Adipocyte (in vitro differentiated cells): ENCODE measurements around the gene CDHR5.

Experiments used
- DNase-seq: peaks from one replicate; pipeline ENCODE4 v3.0.0-alpha.2; 2015; ENCODE audit warnings: low read depth
- H3K27me3 ChIP-seq: replicated peaks from 2 replicates; pipeline ENCODE4 v1.7.0; 2013; ENCODE audit warnings: mild to moderate bottlenecking, low read length, moderate library complexity; ENCODE audit not compliant: control insufficient read depth, insufficient read depth
- H3K36me3 ChIP-seq: 2 replicates; pipeline ENCODE4 v1.7.0; 2013; ENCODE audit warnings: low read length, mild to moderate bottlenecking, moderate library complexity; ENCODE audit not compliant: control insufficient read depth, insufficient read depth, severe bottlenecking
- H3K4me1 ChIP-seq: 2 replicates; pipeline ENCODE4 v1.7.0; 2013; ENCODE audit warnings: mild to moderate bottlenecking, low read length, moderate library complexity; ENCODE audit not compliant: control insufficient read depth, insufficient read depth
- H3K4me3 ChIP-seq: 2 replicates; pipeline ENCODE4 v1.7.0; 2013; ENCODE audit warnings: mild to moderate bottlenecking, low read length, moderate library complexity
- H3K9ac ChIP-seq: 2 replicates; pipeline ENCODE4 v1.7.0; 2013; ENCODE audit warnings: mild to moderate bottlenecking, low read length, moderate library complexity
- H3K9me3 ChIP-seq: 2 replicates; pipeline ENCODE4 v1.7.0; 2013; ENCODE audit warnings: mild to moderate bottlenecking, low read length, moderate library complexity; ENCODE audit not compliant: control insufficient read depth

Gene CDHR5

GRCh38 chr11:624705-625635, at the start of gene CDHR5:
Gene CDHR5, minus strand, starts transcription at chr11:624955. Its CDS starts 53 bp downstream, at chr11:624902.
- H3K27me3 ChIP-seq = peaks cover 5% of the 10 kb centered on the region
- DNase-seq = no peak
- no peak within 1 kb of the TSS for H3K4me3 ChIP-seq
- H3K4me1 ChIP-seq = no peaks in the 10 kb centered on the region
- no peaks in the 10 kb centered on the region for H3K36me3 ChIP-seq
- H3K9me3 ChIP-seq = no peaks in the 10 kb centered on the region
- no peak within 1 kb of the TSS for H3K9ac ChIP-seq

GRCh38 chr11:674406-674805, 49.7 kb upstream of the CDHR5 start:
- H3K4me1 ChIP-seq = no peaks in the 10 kb centered on the region
- no peaks in the 10 kb centered on the region for H3K9me3 ChIP-seq
- H3K9ac ChIP-seq = no peak overlapping the region
- no peak overlapping the region for H3K4me3 ChIP-seq
- peaks cover 46% of the 10 kb centered on the region for H3K36me3 ChIP-seq
- no peak for DNase-seq
- no peaks in the 10 kb centered on the region for H3K27me3 ChIP-seq

GRCh38 chr11:673866-674265, 49.1 kb upstream of the CDHR5 start:
- Histone ChIP-seq H3K27me3 (no peaks in the 10 kb centered on the region), H3K4me1 (no peaks in the 10 kb centered on the region), H3K4me3 (no peak overlapping the region), H3K9me3 (no peaks in the 10 kb centered on the region), H3K36me3 (peaks cover 44% of the 10 kb centered on the region), H3K9ac (no peak overlapping the region)
- DNase-seq = no peak

- H3K9ac ChIP-seq = peak overlapping the region; percentile 59
- no peaks in the 10 kb centered on the region for H3K27me3 ChIP-seq
- H3K36me3 ChIP-seq = peaks cover 16% of the 10 kb centered on the region
- H3K4me3 ChIP-seq = peak overlapping the region; percentile 55
- peak; percentile 50 for DNase-seq
- H3K4me1 ChIP-seq = peaks cover 19% of the 10 kb centered on the region
- no peaks in the 10 kb centered on the region for H3K9me3 ChIP-seq
These were observed 41.0 kb upstream of the CDHR5 start for GRCh38 chr11:665704-666281.

- Histone ChIP-seq H3K27me3 (no peaks in the 10 kb centered on the region), H3K4me1 (peaks cover 19% of the 10 kb centered on the region), H3K4me3 (peak overlapping the region; percentile 55), H3K36me3 (peaks cover 21% of the 10 kb centered on the region), H3K9ac (peak overlapping the region; percentile 59), H3K9me3 (no peaks in the 10 kb centered on the region)
- DNase-seq = peak; percentile 26
These were observed 40.4 kb upstream of the CDHR5 start for GRCh38 chr11:665062-665703.

GRCh38 chr11:662689-663274, 38.0 kb upstream of the CDHR5 start:
- no peaks in the 10 kb centered on the region for H3K27me3 ChIP-seq
- H3K4me1 ChIP-seq = peaks cover 15% of the 10 kb centered on the region
- H3K36me3 ChIP-seq = peaks cover 37% of the 10 kb centered on the region
- H3K9me3 ChIP-seq = no peaks in the 10 kb centered on the region
- no peak overlapping the region for H3K9ac ChIP-seq
- no peak overlapping the region for H3K4me3 ChIP-seq
- DNase-seq = peak; percentile 60

- no peak for DNase-seq
- no peaks in the 10 kb centered on the region for H3K27me3 ChIP-seq
- H3K4me1 ChIP-seq = peaks cover 9% of the 10 kb centered on the region
- H3K4me3 ChIP-seq = no peak overlapping the region
- H3K36me3 ChIP-seq = peaks cover 39% of the 10 kb centered on the region
- no peak overlapping the region for H3K9ac ChIP-seq
- no peaks in the 10 kb centered on the region for H3K9me3 ChIP-seq
These were observed 36.1 kb upstream of the CDHR5 start for GRCh38 chr11:660681-661444.

GRCh38 chr11:660281-660680, 35.5 kb upstream of the CDHR5 start:
- DNase-seq = no peak
- Histone ChIP-seq H3K9ac (no peak overlapping the region), H3K27me3 (no peaks in the 10 kb centered on the region), H3K4me3 (no peak overlapping the region), H3K36me3 (peaks cover 39% of the 10 kb centered on the region), H3K4me1 (peaks cover 4% of the 10 kb centered on the region), H3K9me3 (no peaks in the 10 kb centered on the region)

GRCh38 chr11:659532-660085, 34.9 kb upstream of the CDHR5 start:
- Histone ChIP-seq H3K4me1 (no peaks in the 10 kb centered on the region), H3K27me3 (no peaks in the 10 kb centered on the region), H3K36me3 (peaks cover 39% of the 10 kb centered on the region), H3K9me3 (no peaks in the 10 kb centered on the region), H3K9ac (no peak overlapping the region), H3K4me3 (no peak overlapping the region)
- DNase-seq = no peak

- no peak for DNase-seq
- H3K4me3 ChIP-seq = no peak overlapping the region
- H3K9me3 ChIP-seq = no peaks in the 10 kb centered on the region
- H3K9ac ChIP-seq = no peak overlapping the region
- peaks cover 40% of the 10 kb centered on the region for H3K36me3 ChIP-seq
- no peaks in the 10 kb centered on the region for H3K4me1 ChIP-seq
- no peaks in the 10 kb centered on the region for H3K27me3 ChIP-seq
These were observed 33.0 kb upstream of the CDHR5 start for GRCh38 chr11:657691-658126.
